DMS 273 treated with DMSO at 0.1 percent for 48 hours (cell line): Measurements from ENCODE around the gene NCEH1.

ENCODE experiments used
- DNase-seq: peaks from one replicate; lab custom pipeline; 2025; lab: John Stamatoyannopoulos, UW

Gene NCEH1

GRCh38 chr3:172581757-172582166, 129.1 kb downstream of the NCEH1 start:
- no peak for DNase-seq

- DNase-seq, result no peak
Measured at GRCh38 chr3:172580680-172581401, 130.0 kb downstream of the NCEH1 start.
